ENCODE results near the gene DNAJC15.

- TF ChIP-seq POLR2AphosphoS5 (IDR thresholded peaks at IDR 0.05): no peak
- TF ChIP-seq POLR2A (IDR thresholded peaks at IDR 0.05): no peak
- TF ChIP-seq, protein P1, sequence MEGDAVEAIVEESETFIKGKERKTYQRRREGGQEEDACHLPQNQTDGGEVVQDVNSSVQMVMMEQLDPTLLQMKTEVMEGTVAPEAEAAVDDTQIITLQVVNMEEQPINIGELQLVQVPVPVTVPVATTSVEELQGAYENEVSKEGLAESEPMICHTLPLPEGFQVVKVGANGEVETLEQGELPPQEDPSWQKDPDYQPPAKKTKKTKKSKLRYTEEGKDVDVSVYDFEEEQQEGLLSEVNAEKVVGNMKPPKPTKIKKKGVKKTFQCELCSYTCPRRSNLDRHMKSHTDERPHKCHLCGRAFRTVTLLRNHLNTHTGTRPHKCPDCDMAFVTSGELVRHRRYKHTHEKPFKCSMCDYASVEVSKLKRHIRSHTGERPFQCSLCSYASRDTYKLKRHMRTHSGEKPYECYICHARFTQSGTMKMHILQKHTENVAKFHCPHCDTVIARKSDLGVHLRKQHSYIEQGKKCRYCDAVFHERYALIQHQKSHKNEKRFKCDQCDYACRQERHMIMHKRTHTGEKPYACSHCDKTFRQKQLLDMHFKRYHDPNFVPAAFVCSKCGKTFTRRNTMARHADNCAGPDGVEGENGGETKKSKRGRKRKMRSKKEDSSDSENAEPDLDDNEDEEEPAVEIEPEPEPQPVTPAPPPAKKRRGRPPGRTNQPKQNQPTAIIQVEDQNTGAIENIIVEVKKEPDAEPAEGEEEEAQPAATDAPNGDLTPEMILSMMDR (IDR thresholded peaks at IDR 0.05): no peak
Measured at GRCh38 chr13:43033038-43033437, 9.7 kb downstream of the DNAJC15 start.
